H1 (cell line): ENCODE data around the gene GALNT7. TPM values are rescaled to one million over a fixed set of nuclear protein-coding genes. Genes with fewer than 3 reads are reported as not detected.

Experiments
- CTCF ChIA-PET: fragments of 300-600 bp; sonication (Branson Sonifier 250); formaldehyde crosslinking; loops from one replicate; lab custom pipeline; 2021; ENCODE audit not compliant: partially characterized antibody; lab: Charles Lee
- POLR2A ChIA-PET: fragments of 300-600 bp; sonication (Branson Sonifier 250); formaldehyde crosslinking; loops from one replicate; lab custom pipeline; 2021; ENCODE audit warnings: inconsistent platforms; ENCODE audit not compliant: partially characterized antibody; lab: Charles Lee
- DNase-seq, 2 experiments: peaks; one replicate each; pipeline versions ENCODE4 v3.0.0 to v3.0.0-alpha.2; 2010 to 2022; ENCODE audit warnings: low spot score in 2 of 2, low read depth in 1 of 2, mixed read lengths in 1 of 2
- FAIRE-seq: peaks from 2 replicates; lab custom pipeline; 2011; peaks lifted over from hg19 to GRCh38; lab: Jason Lieb, UNC
- H2AFZ ChIP-seq: 2 replicates; pipeline ENCODE4 v1.8.1; 2012; ENCODE audit warnings: low read length, inconsistent platforms
- H2AK5ac ChIP-seq: 2 replicates; pipeline ENCODE4 v1.6.1; 2013; ENCODE audit warnings: low read depth, low read length
- H2BK120ac ChIP-seq: replicated peaks from 2 replicates; pipeline ENCODE3; 2013; ENCODE audit warnings: low read depth, low read length, inconsistent platforms
- H2BK12ac ChIP-seq: 2 replicates; pipeline ENCODE4 v1.6.1; 2013; ENCODE audit warnings: low read depth, low read length
- H2BK15ac ChIP-seq: 2 replicates; pipeline ENCODE4 v1.6.1; 2013; ENCODE audit warnings: low read length
- H2BK20ac ChIP-seq: 2 replicates; pipeline ENCODE4 v1.6.1; 2013; ENCODE audit warnings: low read length
- H2BK5ac ChIP-seq: 2 replicates; pipeline ENCODE4 v1.6.1; 2013; ENCODE audit warnings: low read depth, low read length
- H3K14ac ChIP-seq: 2 replicates; pipeline ENCODE4 v1.6.1; 2013; ENCODE audit warnings: inconsistent platforms; ENCODE audit not compliant: insufficient read length
- H3K18ac ChIP-seq: 2 replicates; pipeline ENCODE4 v1.6.1; 2013; ENCODE audit warnings: low read length; ENCODE audit errors: extremely low read depth
- H3K23ac ChIP-seq: 2 replicates; pipeline ENCODE4 v1.6.1; 2013; ENCODE audit warnings: inconsistent platforms; ENCODE audit not compliant: insufficient read length
- H3K23me2 ChIP-seq: 2 replicates; pipeline ENCODE4 v1.6.1; 2013; ENCODE audit warnings: low read depth, low read length
- H3K27ac ChIP-seq: 2 replicates; pipeline ENCODE4 v1.6.1; 2011; ENCODE audit warnings: low read depth, low read length, inconsistent platforms
- H3K27me3 ChIP-seq, 4 experiments: replicated peaks in 1 of 4; 1 replicate in 1 of 4; 2 replicates in 3 of 4; pipeline versions ENCODE4 v1.6.1 to v1.8.1; 2011 to 2013; ENCODE audit warnings: low read length in 3 of 4, mild to moderate bottlenecking in 3 of 4, inconsistent platforms in 2 of 4, mixed read lengths in 2 of 4, moderate library complexity in 1 of 4; ENCODE audit not compliant: control insufficient read depth in 3 of 4, insufficient read depth in 3 of 4; ENCODE audit errors: extremely low read depth in 1 of 4
- H3K36me3 ChIP-seq, 4 experiments: 2 replicates each; pipeline versions ENCODE4 v1.6.1 to v1.8.1; 2011 to 2013; ENCODE audit warnings: mild to moderate bottlenecking in 4 of 4, low read length in 3 of 4, moderate library complexity in 2 of 4, control low read depth in 1 of 4, inconsistent platforms in 1 of 4; ENCODE audit not compliant: insufficient read depth in 4 of 4, control insufficient read depth in 2 of 4
- H3K4ac ChIP-seq: replicated peaks from 2 replicates; pipeline ENCODE3; 2013; ENCODE audit warnings: low read length, low read depth, mixed read lengths, inconsistent platforms; ENCODE audit not compliant: insufficient read length
- H3K4me1 ChIP-seq, 4 experiments: replicated peaks in 1 of 4; 1 replicate in 1 of 4; 2 replicates in 3 of 4; pipeline versions ENCODE4 v1.6.1 to v1.8.1; 2011 to 2013; ENCODE audit warnings: low read length in 3 of 4, inconsistent platforms in 2 of 4, mixed read lengths in 1 of 4; ENCODE audit not compliant: insufficient read depth in 4 of 4, control insufficient read depth in 3 of 4
- H3K4me2 ChIP-seq, 2 experiments: 2 replicates each; pipeline versions ENCODE4 v1.6.1 to v1.8.1; 2011 to 2013; ENCODE audit warnings: low read depth in 2 of 2, low read length in 2 of 2, control low read depth in 1 of 2, inconsistent platforms in 1 of 2, mild to moderate bottlenecking in 1 of 2; ENCODE audit not compliant: insufficient read depth in 1 of 2
- H3K4me3 ChIP-seq, 4 experiments: fragments of 200-600, 300-600 bp in 1 of 4; sonication (generic), shearing (Covaris generic), sonication (Bioruptor Twin) in 1 of 4; 2 replicates each; pipeline versions ENCODE4 v1.5.1 to v1.8.1; 2011 to 2016; ENCODE audit warnings: low read length in 4 of 4, low read depth in 3 of 4, control low read depth in 2 of 4, inconsistent platforms in 2 of 4, mild to moderate bottlenecking in 2 of 4, mixed read lengths in 1 of 4, moderate library complexity in 1 of 4; ENCODE audit not compliant: insufficient read depth in 2 of 4; ENCODE audit errors: extremely low read depth in 1 of 4
- H3K56ac ChIP-seq: replicated peaks from 2 replicates; pipeline ENCODE3; 2013; ENCODE audit warnings: low read depth, mild to moderate bottlenecking, mixed read lengths, low read length, inconsistent platforms; ENCODE audit not compliant: insufficient read length
- H3K79me1 ChIP-seq: 2 replicates; pipeline ENCODE4 v1.6.1; 2013; ENCODE audit warnings: low read depth, low read length, control low read depth
- H3K79me2 ChIP-seq, 2 experiments: 2 replicates each; pipeline versions ENCODE4 v1.6.1 to v1.8.1; 2012 to 2013; ENCODE audit warnings: low read length in 2 of 2, mild to moderate bottlenecking in 2 of 2, inconsistent platforms in 1 of 2; ENCODE audit not compliant: insufficient read depth in 2 of 2, control insufficient read depth in 1 of 2
- H3K9ac ChIP-seq, 4 experiments: replicated peaks in 1 of 4; 1 replicate in 1 of 4; 2 replicates in 3 of 4; pipeline versions ENCODE4 v1.6.1 to v1.8.1; 2011 to 2013; ENCODE audit warnings: low read depth in 3 of 4, low read length in 3 of 4, control low read depth in 2 of 4, mild to moderate bottlenecking in 2 of 4, moderate library complexity in 2 of 4, inconsistent platforms in 1 of 4; ENCODE audit errors: extremely low read depth in 1 of 4
- H3K9me3 ChIP-seq, 2 experiments: 2 replicates each; pipeline versions ENCODE4 v1.6.1 to v1.8.1; 2012 to 2013; ENCODE audit warnings: mild to moderate bottlenecking in 2 of 2, moderate library complexity in 2 of 2, control low read depth in 1 of 2, inconsistent platforms in 1 of 2, low read depth in 1 of 2, low read length in 1 of 2, mixed read lengths in 1 of 2; ENCODE audit not compliant: insufficient read depth in 2 of 2
- H4K20me1 ChIP-seq, 2 experiments: replicated peaks in 1 of 2; 2 replicates each; pipeline versions ENCODE3 to v1.8.1; 2011 to 2013; ENCODE audit warnings: inconsistent platforms in 2 of 2, low read length in 2 of 2, mild to moderate bottlenecking in 1 of 2; ENCODE audit not compliant: insufficient read depth in 2 of 2, control insufficient read depth in 1 of 2
- H4K5ac ChIP-seq: 2 replicates; pipeline ENCODE4 v1.6.1; 2013; ENCODE audit warnings: low read length, low read depth, mixed read lengths, inconsistent platforms; ENCODE audit not compliant: insufficient read length
- H4K8ac ChIP-seq: 2 replicates; pipeline ENCODE4 v1.8.0; 2013; ENCODE audit warnings: mild to moderate bottlenecking, moderate library complexity, low read length, inconsistent platforms; ENCODE audit not compliant: insufficient read depth; ENCODE audit errors: extremely low read depth
- H4K91ac ChIP-seq: replicated peaks from 2 replicates; pipeline ENCODE3; 2013; ENCODE audit warnings: low read length, mixed read lengths, inconsistent platforms; ENCODE audit not compliant: insufficient read length
- BACH1 ChIP-seq: IDR thresholded peaks from 2 replicates; pipeline ENCODE4 v1.6.1; 2012; ENCODE audit warnings: low read length, improper control_type of control experiment
- CBX5 ChIP-seq: fragments of 300-800, 300-1000 bp; sonication (generic); IDR thresholded peaks from 2 replicates; pipeline ENCODE4 v1.7.1; 2016; ENCODE audit warnings: antibody characterized with exemption, low read length, low read depth
- GTF2F1 ChIP-seq: IDR thresholded peaks from 2 replicates; pipeline ENCODE4 v1.6.1; 2012; ENCODE audit warnings: low read depth, low read length, improper control_type of control experiment, borderline replicate concordance
- HDAC2 ChIP-seq, 2 experiments: fragments of 300-600 bp in 1 of 2; sonication (generic) in 1 of 2; IDR thresholded peaks; 2 replicates each; pipeline ENCODE4 v1.6.1; 2011 to 2012; ENCODE audit warnings: low read depth in 2 of 2, low read length in 2 of 2, mild to moderate bottlenecking in 2 of 2, moderate library complexity in 2 of 2, borderline replicate concordance in 1 of 2, inconsistent platforms in 1 of 2
- RAD21 ChIP-seq, 2 experiments: IDR thresholded peaks in 1 of 2; conservative IDR thresholded peaks in 1 of 2; 2 replicates each; pipeline ENCODE4 v1.6.1; 2011; ENCODE audit warnings: low read depth in 2 of 2, low read length in 2 of 2, improper control_type of control experiment in 1 of 2, inconsistent platforms in 1 of 2, mild to moderate bottlenecking in 1 of 2, moderate library complexity in 1 of 2
- SP2 ChIP-seq: IDR thresholded peaks from 2 replicates; pipeline ENCODE4 v1.6.1; 2012; ENCODE audit warnings: mild to moderate bottlenecking, low read length, inconsistent platforms
- WGBS, 2 experiments: shearing (Covaris generic) in 1 of 2; methylation state at CpG; one replicate each; pipeline versions ENCODE4 v1.1.6 to v1.1.7; 2013 to 2015; ENCODE audit warnings: low lambda C conversion rate in 2 of 2, mixed read lengths in 2 of 2, inconsistent platforms in 1 of 2, low coverage in 1 of 2, missing lambda C conversion rate in 1 of 2; ENCODE audit not compliant: insufficient replicate concordance in 2 of 2, insufficient coverage in 1 of 2, insufficient read length in 1 of 2; ENCODE audit errors: extremely low coverage in 1 of 2, missing lambda C conversion rate in 1 of 2; 5-methylcytosine and 5-hydroxymethylcytosine counted together
- polyA plus RNA-seq, 7 experiments: library from polyadenylated mRNA; depleted of rRNA in 3 of 7; stranded (reverse) in 5 of 7; unstranded in 2 of 7; fragments of >200 nt in 5 of 7; fragments of 200-250 nt in 2 of 7; gene quantifications; 1 replicate in 5 of 7; 2 replicates in 1 of 7; 4 replicates in 1 of 7; pipeline versions ENCODE4 v1.2.1 to v1.2.3, GENCODE V29; 2011 to 2013; ENCODE audit warnings: missing spikeins in 2 of 7, mixed read lengths in 2 of 7
- total RNA-seq: library from RNA; stranded (reverse); fragmentation: NEBNext Ultra II Directional; extraction: Animal tissue kit (Norgen Biotek cat#: 25700); gene quantifications from 2 replicates; pipeline ENCODE4 v1.2.1, GENCODE V29; 2021

GALNT7 gene
- total and polyA plus RNA-seq, 2 of the 8 experiments (the other 6 are each of a cell fraction or from before 2014, with no cell fraction given), result 22.4 to 85.5 TPM

GRCh38 chr4:173362666-173363065, 194.1 kb downstream of the GALNT7 start:
- Histone ChIP-seq H2BK120ac (no peak overlapping the region), H3K9me3 (no peaks in the 10 kb centered on the region), H3K27me3 (no peaks in the 10 kb centered on the region), H4K5ac (no peak overlapping the region), H3K23me2 (no peaks in the 10 kb centered on the region; the same call in 1 of the 2 replicates), H2AFZ (no peak overlapping the region), H3K79me1 (no peaks in the 10 kb centered on the region), H2BK5ac (no peak overlapping the region), H3K18ac (no peak overlapping the region), H3K79me2 (no peaks in the 10 kb centered on the region), H3K14ac (no peak overlapping the region), H3K27ac (no peak overlapping the region), H3K36me3 (no peaks in the 10 kb centered on the region), H3K4me3 (no peak overlapping the region), H2BK12ac (no peak overlapping the region), H3K56ac (no peak overlapping the region), H3K4me2 (no peak overlapping the region), H3K4me1 (no peaks in the 10 kb centered on the region), H4K20me1 (no peaks in the 10 kb centered on the region), H4K8ac (no peak overlapping the region), H3K4ac (no peak overlapping the region), H4K91ac (no peak overlapping the region), H2BK20ac (no peak overlapping the region), H3K9ac (no peak overlapping the region), H3K23ac (no peak overlapping the region), H2AK5ac (no peak overlapping the region), H2BK15ac (no peak overlapping the region)
- FAIRE-seq (peak; percentile 24), DNase-seq (no peak)
- 87% methylated on average over 3 of the region's 3 CpGs; no CpG with 5 or more reads in 1 of the 2 experiments for WGBS, 2 experiments
- ChIA-PET CTCF (interaction anchor here (0.9 to 2.0 kb wide), 3 partner anchors 46 to 75 kb away, joined by 3 to 5 read pairs (median 3); no protein-coding TSS in a partner anchor), POLR2A (no interaction called here)
- TF ChIP-seq SP2 (no peak), BACH1 (no peak), HDAC2 (IDR thresholded peaks at IDR 0.05; ENCODE audit: borderline replicate concordance in 1 of 2, low read depth in 2 of 2, low read length in 2 of 2) (no peak), CBX5 (no peak), GTF2F1 (no peak), RAD21 (IDR thresholded peaks at IDR 0.05 in 1 of 2, conservative IDR thresholded peaks at IDR 0.05 in 1 of 2; ENCODE audit: low read depth in 2 of 2, low read length in 2 of 2) (no peak)
